K562 (cell line): ENCODE results near the gene POFUT2. TPM values are rescaled to one million over a fixed set of nuclear protein-coding genes. Genes with fewer than 3 reads are reported as not detected.

ENCODE experiments used
- ATAC-seq: fragments of 200-7000 bp; cut with Tn5 transposase; 3 replicates; pipeline ENCODE4 v1.9.1; 2020; ENCODE audit warnings: moderate library complexity
- BruUV-seq: library from RNA; stranded (reverse); fragments of 400-500 nt; replicated peaks from 2 replicates; lab custom pipeline; 2021; lab: Mats Ljungman, UMichigan
- CTCF ChIA-PET: fragments of 300-600 bp; formaldehyde crosslinking; extraction: SDS; loops from one replicate; lab custom pipeline; 2021; ENCODE audit warnings: low intra/inter-chr PET ratio; lab: Yijun Ruan, JAX
- POLR2A ChIA-PET: fragments of 300-600, 350-650 bp; sonication (Branson Sonifier 250); formaldehyde crosslinking; extraction: SDS; loops from one replicate; lab custom pipeline; 2021; ENCODE audit warnings: antibody characterized with exemption, inconsistent platforms; lab: Yijun Ruan, JAX
- DNase-seq, 4 experiments: peaks; one replicate each; pipeline versions ENCODE4 v3.0.0 to v3.0.0-alpha.2; 2011 to 2018; ENCODE audit warnings: low spot score in 3 of 4, mixed read lengths in 3 of 4; ENCODE audit errors: extremely low read depth in 1 of 4
- FAIRE-seq: peaks from 2 replicates; lab custom pipeline; 2011; peaks lifted over from hg19 to GRCh38; lab: Jason Lieb, UNC
- H2AFZ ChIP-seq: 2 replicates; pipeline ENCODE4 v1.6.0; 2011; ENCODE audit warnings: low read depth, low read length, control low read depth, inconsistent platforms
- H3K27ac ChIP-seq: fragments of 200-600 bp; 3 replicates; pipeline ENCODE4 v1.8.0; 2011; ENCODE audit warnings: low read depth, mild to moderate bottlenecking, control low read depth, inconsistent platforms, low read length, moderate library complexity, mixed read lengths; ENCODE audit errors: extremely low read depth
- H3K27me3 ChIP-seq, 2 experiments: fragments of 300-600 bp in 1 of 2; 2 replicates in 1 of 2; 3 replicates in 1 of 2; pipeline versions ENCODE4 v1.6.0 to v1.8.0; 2011; ENCODE audit warnings: inconsistent platforms in 2 of 2, low read length in 2 of 2, mild to moderate bottlenecking in 1 of 2, mixed read lengths in 1 of 2, moderate library complexity in 1 of 2; ENCODE audit not compliant: control insufficient read depth in 2 of 2, insufficient read depth in 2 of 2
- H3K36me3 ChIP-seq: fragments of 300-600 bp; 3 replicates; pipeline ENCODE4 v1.8.0; 2011; ENCODE audit warnings: mild to moderate bottlenecking, low read length, inconsistent platforms; ENCODE audit not compliant: control insufficient read depth, insufficient read depth
- H3K4me1 ChIP-seq, 2 experiments: fragments of 200-600 bp in 1 of 2; replicated peaks in 1 of 2; 2 replicates in 1 of 2; 3 replicates in 1 of 2; pipeline versions ENCODE4 v1.5.1 to v1.8.0; 2011; ENCODE audit warnings: inconsistent platforms in 2 of 2, low read length in 2 of 2, mild to moderate bottlenecking in 1 of 2, mixed read lengths in 1 of 2, moderate library complexity in 1 of 2; ENCODE audit not compliant: control insufficient read depth in 2 of 2, insufficient read depth in 2 of 2
- H3K4me2 ChIP-seq: 2 replicates; pipeline ENCODE4 v1.6.1; 2011; ENCODE audit warnings: low read length, control low read depth, inconsistent platforms, mixed read lengths; ENCODE audit not compliant: insufficient read depth
- H3K4me3 ChIP-seq: fragments of 200-600 bp; sonication (generic), shearing (Covaris generic); 2 replicates; pipeline ENCODE4 v1.5.1; 2016; ENCODE audit warnings: control low read depth, inconsistent platforms
- H3K79me2 ChIP-seq: fragments of 200-600 bp; 3 replicates; pipeline ENCODE4 v1.8.0; 2011; ENCODE audit warnings: low read length, inconsistent platforms; ENCODE audit not compliant: control insufficient read depth, insufficient read depth
- H3K9ac ChIP-seq, 2 experiments: 2 replicates each; pipeline versions ENCODE4 v1.6.0 to v1.6.1; 2011; ENCODE audit warnings: low read depth in 2 of 2, low read length in 2 of 2, control low read depth in 1 of 2, inconsistent platforms in 1 of 2, mild to moderate bottlenecking in 1 of 2, mixed read lengths in 1 of 2; ENCODE audit not compliant: insufficient read depth in 1 of 2
- H3K9me1 ChIP-seq: one replicate; pipeline ENCODE4 v1.6.0; 2011; ENCODE audit warnings: inconsistent platforms, mild to moderate bottlenecking, low read length, moderate library complexity; ENCODE audit not compliant: control insufficient read depth, insufficient read depth
- H3K9me3 ChIP-seq: replicated peaks from 2 replicates; pipeline ENCODE4 v1.5.1; 2011; ENCODE audit warnings: low read depth, low read length, inconsistent platforms; ENCODE audit not compliant: control insufficient read depth, insufficient read depth
- H4K20me1 ChIP-seq: replicated peaks from 2 replicates; pipeline ENCODE4 v1.6.1; 2011; ENCODE audit warnings: low read length, inconsistent platforms, mixed read lengths; ENCODE audit not compliant: control insufficient read depth, insufficient read depth
- CBX1 ChIP-seq: sonication (generic); IDR thresholded peaks from 2 replicates; pipeline ENCODE4 v1.6.1; 2016; ENCODE audit warnings: antibody characterized with exemption, low read depth, mild to moderate bottlenecking
- MYBL2 ChIP-seq, 2 experiments: fragments of 450-650 bp in 1 of 2; sonication (generic) in 1 of 2; formaldehyde crosslinking in 1 of 2; IDR thresholded peaks; 2 replicates each; pipeline versions ENCODE4 v1.6.1 to v1.8.1; 2017 to 2022; ENCODE audit warnings: borderline replicate concordance in 1 of 2, inconsistent platforms in 1 of 2, low read depth in 1 of 2, mild to moderate bottlenecking in 1 of 2, missing genetic modification reagents in 1 of 2, moderate library complexity in 1 of 2
- NFATC3 ChIP-seq: fragments of 450-650 bp; IDR thresholded peaks from 2 replicates; pipeline ENCODE4 v1.6.1; 2017; ENCODE audit warnings: mild to moderate bottlenecking
- SP2 ChIP-seq: IDR thresholded peaks from 2 replicates; pipeline ENCODE4 v1.6.1; 2011; ENCODE audit warnings: mild to moderate bottlenecking, low read depth, low read length, moderate library complexity; ENCODE audit not compliant: poor library complexity, severe bottlenecking; ENCODE audit errors: extremely low read depth
- SPI1 ChIP-seq: IDR thresholded peaks from 2 replicates; pipeline ENCODE4 v1.6.1; 2011; ENCODE audit warnings: low read depth, low read length, control low read depth, borderline replicate concordance
- YBX1 ChIP-seq: fragments of 450-650 bp; IDR thresholded peaks from 2 replicates; pipeline ENCODE4 v1.7.1; 2016; ENCODE audit warnings: mild to moderate bottlenecking
- ZNF239 ChIP-seq: fragments of 250-450 bp; sonication (Bioruptor Pico); IDR thresholded peaks from 2 replicates; pipeline ENCODE4 v1.4.0; 2020; ENCODE audit warnings: mild to moderate bottlenecking
- whole genome bisulfite sequencing: fragments of 100-300 bp; shearing (Covaris generic); methylation state at CpG from one replicate; pipeline ENCODE4 v1.1.6; 2016; ENCODE audit warnings: low coverage, mixed read lengths; ENCODE audit not compliant: insufficient coverage; ENCODE audit errors: missing lambda C conversion rate; 5-methylcytosine and 5-hydroxymethylcytosine counted together
- in situ Hi-C: fragments of 300-500 bp; cut with MboI; formaldehyde crosslinking; loops from 4 replicates; pipeline ENCODE4 v1.15.0; 2018; ENCODE audit warnings: inconsistent platforms, mixed read lengths
- intact Hi-C: fragments of 100-400 bp; cut with micrococcal nuclease; formaldehyde crosslinking; loops from 2 replicates; pipeline ENCODE4 v1.14.2; 2022
- polyA plus RNA-seq, 8 experiments: library from polyadenylated mRNA; depleted of rRNA in 4 of 8; stranded (reverse) in 5 of 8; unstranded in 3 of 8; fragments of >200 nt; fragmentation: Nextera tagmentation in 2 of 8; fragmentation: Illumina TruSeq in 1 of 8; extraction: Ambion mirVana in 2 of 8; extraction: Trizol in 1 of 8; gene quantifications; 2 replicates each; pipeline versions ENCODE4 v1.2.1 to v1.2.3, GENCODE V29; 2011 to 2014; ENCODE audit warnings: inconsistent platforms in 1 of 8, missing spikeins in 1 of 8
- total RNA-seq, 7 experiments: library from RNA; depleted of rRNA in 6 of 7; stranded (reverse); fragments of >200 nt in 6 of 7; fragmentation: Illumina TruSeq in 2 of 7; extraction: Trizol in 2 of 7; gene quantifications; 2 replicates each; pipeline versions ENCODE4 v1.2.1 to v1.2.3, GENCODE V29; 2011 to 2021; ENCODE audit warnings: low replicate concordance in 1 of 7

Gene POFUT2
- total and polyA plus RNA-seq, 9 of the 15 experiments (the other 6 are each of a cell fraction or from before 2014, with no cell fraction given), result 1.1 to 24.2 (median 11.0) TPM

DNA sequence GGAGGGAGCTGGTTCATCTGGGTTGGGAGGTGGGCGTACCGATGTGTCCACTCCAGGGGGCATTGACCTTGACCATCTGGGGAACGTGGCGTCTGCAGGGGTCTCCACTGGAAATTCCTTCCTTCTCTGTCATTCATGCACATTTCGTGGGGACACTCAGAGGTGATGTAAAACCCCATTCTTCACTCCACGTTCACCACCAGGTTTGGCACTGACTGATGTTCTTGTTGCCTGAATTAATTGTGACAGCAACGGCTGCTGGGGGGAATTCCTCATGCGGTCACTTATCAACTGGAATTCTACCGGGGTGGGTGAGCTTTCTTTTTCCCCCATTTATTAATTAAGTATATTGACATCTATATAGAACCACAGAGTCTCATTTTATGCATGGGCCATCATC lies 18.1 kb upstream of the POFUT2 start:
- ATAC-seq (no peak), DNase-seq (no peak)
- no peak overlapping the region for H3K4me2 ChIP-seq
- intact Hi-C loops (no loop called here), in situ Hi-C loops (loop anchor here (10.0 kb wide), 1 partner anchor 519 kb away; no protein-coding TSS in a partner anchor)
- H3K27ac ChIP-seq, result no peak overlapping the region
- H3K9me3 ChIP-seq, result no peaks in the 10 kb centered on the region
- H3K4me3 ChIP-seq, result no peak overlapping the region
- peaks cover 8% of the 10 kb centered on the region; the same call in 1 of the 2 replicates for H4K20me1 ChIP-seq
- 17% methylated on average over 9 of the region's 9 CpGs for WGBS
- H3K4me1 ChIP-seq, result peaks cover 20 to 63% of the 10 kb centered on the region in 2 experiments; a peak in 4 of 5 replicates
- POLR2A ChIA-PET, result interaction anchor here (0.6 kb wide), 1 partner anchor 1335 kb away, joined by 3 read pairs; no protein-coding TSS in a partner anchor
- H3K36me3 ChIP-seq, result no peaks in the 10 kb centered on the region
- H3K79me2 ChIP-seq, result no peaks in the 10 kb centered on the region
- no peak for TF ChIP-seq SP2
- no peak for TF ChIP-seq CBX1
- no peak for TF ChIP-seq ZNF239 (CRISPR knock-in tag)
- no peak for TF ChIP-seq SPI1
- no peak for TF ChIP-seq MYBL2 (IDR thresholded peaks at IDR 0.05; ENCODE audit: low read depth)
- no peak for TF ChIP-seq MYBL2 (CRISPR knock-in tag; IDR thresholded peaks at IDR 0.05; ENCODE audit: borderline replicate concordance)
- TF ChIP-seq NFATC3, result no peak
- TF ChIP-seq YBX1, result no peak
- TF ChIP-seq, all 486 proteins: peak for 0
- no peaks in the 10 kb centered on the region for H3K9me1 ChIP-seq
- CTCF ChIA-PET, result no interaction called here
- H3K9ac ChIP-seq, result no peak overlapping the region
- peaks cover 0 to 75% of the 10 kb centered on the region in 2 experiments; a peak in 3 of 5 replicates for H3K27me3 ChIP-seq
- BruUV-seq, result no TSS peak
- H2AFZ ChIP-seq, result no peak overlapping the region
- peak; percentile 61 for FAIRE-seq
